GM10248 (cell line): ENCODE measurements around the gene GPR37.

Experiments used
- CTCF ChIA-PET: fragments of 300-600 bp; sonication (Branson Sonifier 250); formaldehyde crosslinking; extraction: SDS; loops from one replicate; lab custom pipeline; 2021; ENCODE audit warnings: antibody characterized with exemption; lab: Yijun Ruan, JAX
- POLR2A ChIA-PET: fragments of 350-650 bp; sonication (Branson Sonifier 250); formaldehyde crosslinking; extraction: SDS; loops from one replicate; lab custom pipeline; 2020; ENCODE audit warnings: antibody characterized with exemption; lab: Yijun Ruan, JAX
- DNase-seq: peaks from one replicate; pipeline ENCODE4 v3.0.0; 2012; ENCODE audit errors: extremely low spot score
- CTCF ChIP-seq: IDR thresholded peaks from 2 replicates; pipeline ENCODE4 v1.5.1; 2012; ENCODE audit warnings: mild to moderate bottlenecking, low read depth; ENCODE audit errors: extremely low read depth, missing control alignments, control extremely low read depth

The GPR37 gene

GRCh38 chr7:124728610-124729009, 37.0 kb downstream of the GPR37 start:
- TF ChIP-seq CTCF, result no peak
- DNase-seq, result no peak
- ChIA-PET POLR2A (no interaction called here), CTCF (no interaction called here)

GRCh38 chr7:124724507-124725192, 40.9 kb downstream of the GPR37 start:
- DNase-seq, result no peak
- ChIA-PET CTCF (interaction anchor here (0.7 to 1.3 kb wide), 3 partner anchors 11 to 60 kb away, joined by 3 to 4 read pairs (median 3); no protein-coding TSS in a partner anchor), POLR2A (no interaction called here)
- no peak for TF ChIP-seq CTCF

- POLR2A ChIA-PET, result no interaction called here
- no peak for DNase-seq
- no peak for TF ChIP-seq CTCF
- CTCF ChIA-PET, result interaction anchor here (0.7 to 1.3 kb wide), 3 partner anchors 10 to 61 kb away, joined by 3 to 4 read pairs (median 3); no protein-coding TSS in a partner anchor
Observed at GRCh38 chr7:124724079-124724478, 41.5 kb downstream of the GPR37 start.

- no peak for DNase-seq
- CTCF ChIA-PET, result interaction anchor here (1.7 kb wide), 1 partner anchor 9 kb away, joined by 5 read pairs; no protein-coding TSS in a partner anchor
- TF ChIP-seq CTCF, result no peak
- POLR2A ChIA-PET, result no interaction called here
Observed at GRCh38 chr7:124723012-124723411, 42.6 kb downstream of the GPR37 start.

GRCh38 chr7:124722292-124722691, 43.3 kb downstream of the GPR37 start:
- DNase-seq, result no peak
- ChIA-PET POLR2A (no interaction called here), CTCF (interaction anchor here (1.7 kb wide), 1 partner anchor 9 kb away, joined by 5 read pairs; no protein-coding TSS in a partner anchor)
- TF ChIP-seq CTCF, result no peak

- TF ChIP-seq CTCF, result no peak
- CTCF ChIA-PET, result no interaction called here
- POLR2A ChIA-PET, result no interaction called here
- DNase-seq, result no peak
Observed at GRCh38 chr7:124720195-124720594, 45.4 kb downstream of the GPR37 start.
